GM23338 (cell line): Measurements from ENCODE around the gene NME2.
"Not testable (repeated sequence)": the region's sequence is repeated elsewhere in the genome, so short reads cannot be mapped to it uniquely, and the experiment has no call there.

ENCODE experiments used
- CREB1 ChIP-seq: fragments of 250-450 bp; sonication (Bioruptor Pico); IDR thresholded peaks from 2 replicates; pipeline ENCODE4 v1.5.0; 2020; ENCODE audit warnings: low read depth, mild to moderate bottlenecking, moderate library complexity
- CTCF ChIP-seq, 2 experiments: fragments of 200-600 bp in 1 of 2; sonication (generic) in 1 of 2; conservative IDR thresholded peaks; 2 replicates each; pipeline versions ENCODE4 v1.5.1 to v1.6.1; 2016 to 2017; ENCODE audit warnings: antibody characterized with exemption in 2 of 2, low read depth in 2 of 2, mild to moderate bottlenecking in 2 of 2, moderate library complexity in 1 of 2
- ETS1 ChIP-seq: IDR thresholded peaks from 2 replicates; pipeline ENCODE4 v1.6.1; 2016; ENCODE audit warnings: antibody characterized with exemption
- EZH2 ChIP-seq: fragments of 200-600 bp; sonication (generic); IDR thresholded peaks from one replicate; pipeline ENCODE4 v1.8.0; 2017; ENCODE audit warnings: antibody characterized with exemption, mild to moderate bottlenecking, low read depth; ENCODE audit not compliant: unreplicated experiment
- EZH2phosphoT487 ChIP-seq: fragments of 200-600 bp; sonication (generic); IDR thresholded peaks from one replicate; pipeline ENCODE4 v1.8.1; 2018; ENCODE audit warnings: antibody characterized with exemption; ENCODE audit not compliant: unreplicated experiment
- JUNB ChIP-seq: IDR thresholded peaks from one replicate; pipeline ENCODE4 v1.6.1; 2016; ENCODE audit warnings: antibody characterized with exemption; ENCODE audit not compliant: unreplicated experiment
- NANOG ChIP-seq: IDR thresholded peaks from 2 replicates; pipeline ENCODE4 v1.6.1; 2016; ENCODE audit warnings: antibody characterized with exemption, borderline replicate concordance
- POLR2AphosphoS5 ChIP-seq: IDR thresholded peaks from 2 replicates; pipeline ENCODE4 v1.6.1; 2016; ENCODE audit warnings: antibody characterized with exemption, low read depth
- REST ChIP-seq: IDR thresholded peaks from one replicate; pipeline ENCODE4 v1.6.1; 2018; ENCODE audit warnings: antibody characterized with exemption; ENCODE audit not compliant: unreplicated experiment
- STAT1 ChIP-seq: IDR thresholded peaks from one replicate; pipeline ENCODE4 v1.6.1; 2016; ENCODE audit warnings: antibody characterized with exemption; ENCODE audit not compliant: unreplicated experiment
- ZNF114 ChIP-seq: fragments of 250-450 bp; sonication (Bioruptor Pico); IDR thresholded peaks from 2 replicates; pipeline ENCODE4 v1.5.0; 2020; ENCODE audit warnings: mild to moderate bottlenecking, moderate library complexity
- ZNF331 ChIP-seq: fragments of 250-450 bp; sonication (Bioruptor Pico); IDR thresholded peaks from 2 replicates; pipeline ENCODE4 v1.5.0; 2020; ENCODE audit warnings: low read depth, mild to moderate bottlenecking, moderate library complexity
- ZNF462 ChIP-seq: fragments of 250-450 bp; sonication (Bioruptor Pico); IDR thresholded peaks from 2 replicates; pipeline ENCODE4 v1.5.0; 2020; ENCODE audit warnings: mild to moderate bottlenecking, moderate library complexity

- TF ChIP-seq CTCF (conservative IDR thresholded peaks at IDR 0.05; ENCODE audit: low read depth in 2 of 2); EZH2phosphoT487; POLR2AphosphoS5; EZH2; REST; JUNB; ZNF114; NANOG; CREB1; STAT1; ZNF331 (CRISPR knock-in tag); ZNF462 (CRISPR knock-in tag); ETS1: not testable (repeated sequence)
Measured at GRCh38 chr17:51172030-51172429, 5.8 kb downstream of the NME2 start.
